Measurements from ENCODE around the gene CA6. TPM values are rescaled to one million over a fixed set of nuclear protein-coding genes. Genes with fewer than 3 reads are reported as not detected.

Gene CA6
- total RNA-seq, 3 donors from 2014 or later (not counting 1 experiment from before 2014, with no cell fraction given): not detected

DNA sequence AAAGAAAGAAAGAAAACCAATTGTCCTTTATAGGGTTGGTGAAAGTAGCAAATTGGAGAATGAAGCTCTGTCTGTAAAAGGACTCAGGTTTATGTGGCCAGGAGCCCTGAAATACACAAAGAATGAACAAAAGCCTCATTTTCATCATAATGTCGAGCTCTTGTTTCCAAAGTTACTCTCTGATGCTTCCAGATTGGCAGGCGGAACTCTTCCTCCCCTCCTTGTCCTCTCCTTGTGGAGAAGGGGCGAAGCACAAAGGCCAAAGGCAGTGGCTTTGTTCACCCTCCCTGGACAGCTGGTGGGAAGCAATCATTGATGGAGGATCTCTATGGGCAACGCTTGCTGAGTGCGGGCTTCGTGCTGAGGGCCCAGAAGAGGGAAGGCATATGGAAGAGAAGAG lies 5.6 kb downstream of the CA6 start:
- DNase-seq (no peak), ATAC-seq (no peak)
- Histone ChIP-seq H3K9me3 (ENCODE audit: control insufficient read depth, insufficient read depth, low read length) (no peaks in the 10 kb centered on the region), H3K36me3 (ENCODE audit: control insufficient read depth, insufficient read depth, low read length) (no peaks in the 10 kb centered on the region), H3K27me3 (ENCODE audit: control insufficient read depth, insufficient read depth, low read length) (no peaks in the 10 kb centered on the region), H3K4me3 (ENCODE audit: low read length) (no peak overlapping the region), H3K27ac (ENCODE audit: low read length) (no peak overlapping the region), H3K4me1 (ENCODE audit: control insufficient read depth, insufficient read depth, low read length) (peaks cover 31% of the 10 kb centered on the region)
- no peaks in the 10 kb centered on the region for H3K9me3 Mint-ChIP-seq
- H3K27me3 Mint-ChIP-seq (ENCODE audit: low read depth in 2 of 2): no peaks in the 10 kb centered on the region
- H3K4me1 Mint-ChIP-seq: peaks cover 0 to 18% of the 10 kb centered on the region in 2 donors
- TF ChIP-seq, protein P1, sequence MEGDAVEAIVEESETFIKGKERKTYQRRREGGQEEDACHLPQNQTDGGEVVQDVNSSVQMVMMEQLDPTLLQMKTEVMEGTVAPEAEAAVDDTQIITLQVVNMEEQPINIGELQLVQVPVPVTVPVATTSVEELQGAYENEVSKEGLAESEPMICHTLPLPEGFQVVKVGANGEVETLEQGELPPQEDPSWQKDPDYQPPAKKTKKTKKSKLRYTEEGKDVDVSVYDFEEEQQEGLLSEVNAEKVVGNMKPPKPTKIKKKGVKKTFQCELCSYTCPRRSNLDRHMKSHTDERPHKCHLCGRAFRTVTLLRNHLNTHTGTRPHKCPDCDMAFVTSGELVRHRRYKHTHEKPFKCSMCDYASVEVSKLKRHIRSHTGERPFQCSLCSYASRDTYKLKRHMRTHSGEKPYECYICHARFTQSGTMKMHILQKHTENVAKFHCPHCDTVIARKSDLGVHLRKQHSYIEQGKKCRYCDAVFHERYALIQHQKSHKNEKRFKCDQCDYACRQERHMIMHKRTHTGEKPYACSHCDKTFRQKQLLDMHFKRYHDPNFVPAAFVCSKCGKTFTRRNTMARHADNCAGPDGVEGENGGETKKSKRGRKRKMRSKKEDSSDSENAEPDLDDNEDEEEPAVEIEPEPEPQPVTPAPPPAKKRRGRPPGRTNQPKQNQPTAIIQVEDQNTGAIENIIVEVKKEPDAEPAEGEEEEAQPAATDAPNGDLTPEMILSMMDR (IDR thresholded peaks at IDR 0.05): no peak
- H3K27ac Mint-ChIP-seq: no peak overlapping the region
- intact Hi-C loops (cut with micrococcal nuclease): no loop called here
- no peaks in the 10 kb centered on the region for H3K36me3 Mint-ChIP-seq
- no peak overlapping the region for H3K4me3 Mint-ChIP-seq
- WGBS (ENCODE audit: insufficient coverage): 84% methylated on average over 6 of the region's 6 CpGs

DNA sequence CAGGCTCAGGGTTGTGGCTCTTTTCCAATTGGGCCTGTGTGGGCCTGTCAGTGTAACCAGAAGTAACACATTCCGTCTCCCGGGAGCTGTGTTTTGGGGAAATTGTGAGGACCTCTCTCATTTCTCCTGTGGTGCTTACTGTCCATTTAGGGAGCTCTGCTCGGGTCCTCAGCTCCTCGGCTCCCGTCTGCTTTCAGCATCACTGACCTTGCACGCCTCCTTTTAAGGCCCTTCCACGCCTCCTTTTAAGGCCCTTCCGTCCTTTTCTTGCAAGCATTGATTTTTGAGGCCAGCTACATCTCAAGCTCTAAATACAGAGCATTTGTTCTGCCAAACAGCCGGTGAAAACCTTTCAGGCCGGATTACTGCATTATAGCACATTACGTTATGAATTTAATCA lies 9.7 kb downstream of the CA6 start:
- no peak overlapping the region for H3K4me3 Mint-ChIP-seq
- peaks cover 0 to 4% of the 10 kb centered on the region in 2 donors for H3K27me3 Mint-ChIP-seq (ENCODE audit: low read depth in 2 of 2)
- peaks cover 0 to 6% of the 10 kb centered on the region in 2 donors for H3K4me1 Mint-ChIP-seq
- TF ChIP-seq, protein P1 (IDR thresholded peaks at IDR 0.05): no peak
- H3K36me3 ChIP-seq (ENCODE audit: control insufficient read depth, insufficient read depth, low read length): no peaks in the 10 kb centered on the region
- H3K4me1 ChIP-seq (ENCODE audit: control insufficient read depth, insufficient read depth, low read length): peaks cover 10% of the 10 kb centered on the region
- no peak overlapping the region for H3K4me3 ChIP-seq (ENCODE audit: low read length)
- 94% methylated on average over 11 of the region's 11 CpGs for WGBS (ENCODE audit: insufficient coverage)
- DNase-seq (no peak), ATAC-seq (no peak)
- H3K9me3 ChIP-seq (ENCODE audit: control insufficient read depth, insufficient read depth, low read length): no peaks in the 10 kb centered on the region
- H3K27ac ChIP-seq (ENCODE audit: low read length): no peak overlapping the region
- no peaks in the 10 kb centered on the region for H3K36me3 Mint-ChIP-seq
- no peaks in the 10 kb centered on the region for H3K9me3 Mint-ChIP-seq
- intact Hi-C loops (cut with micrococcal nuclease): no loop called here
- H3K27me3 ChIP-seq (ENCODE audit: control insufficient read depth, insufficient read depth, low read length): no peaks in the 10 kb centered on the region
- no peak overlapping the region for H3K27ac Mint-ChIP-seq

DNA sequence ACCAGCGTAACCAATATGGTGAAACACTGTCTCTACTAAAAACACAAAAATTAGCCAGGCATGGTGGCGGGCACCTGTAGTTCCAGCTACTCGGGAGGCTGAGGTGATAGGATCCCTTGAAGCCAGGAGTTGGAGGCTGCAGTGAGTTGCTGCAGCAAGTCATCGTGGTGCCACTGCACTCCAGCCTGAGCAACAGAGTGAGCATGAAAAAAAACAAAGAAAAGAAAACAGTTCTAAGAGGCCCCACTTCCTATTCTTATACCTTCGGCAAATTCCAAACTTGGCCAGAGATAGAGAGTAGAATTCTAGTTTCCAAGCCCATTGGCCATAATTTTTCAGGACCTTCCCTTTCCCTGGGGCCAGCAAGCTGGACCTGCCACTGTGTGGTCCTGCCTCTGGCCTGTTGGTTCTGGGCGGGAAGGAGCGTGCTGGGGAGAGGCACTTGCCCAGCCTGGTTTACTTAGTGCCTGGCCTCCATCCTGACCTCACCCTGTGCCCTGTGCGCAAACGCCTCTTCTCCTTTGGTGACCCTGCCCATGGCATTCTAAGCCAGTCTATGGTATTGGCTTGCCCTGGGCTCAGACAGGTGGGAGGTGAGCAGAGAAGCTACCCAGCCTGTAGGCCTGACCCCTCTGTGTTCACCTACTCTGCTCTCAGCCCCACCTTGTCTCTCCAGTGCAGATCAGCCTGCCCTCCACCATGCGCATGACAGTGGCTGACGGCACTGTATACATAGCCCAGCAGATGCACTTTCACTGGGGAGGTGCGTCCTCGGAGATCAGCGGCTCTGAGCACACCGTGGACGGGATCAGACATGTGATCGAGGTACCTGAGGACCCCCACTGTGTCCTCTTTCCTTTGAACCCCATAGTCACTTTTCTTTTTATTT lies 11.0 kb downstream of the CA6 start:
- no peak overlapping the region for H3K4me3 ChIP-seq (ENCODE audit: low read length)
- H3K36me3 Mint-ChIP-seq: no peaks in the 10 kb centered on the region
- ATAC-seq: no peak
- H3K4me3 Mint-ChIP-seq: no peak overlapping the region
- intact Hi-C loops (cut with micrococcal nuclease): no loop called here
- no peaks in the 10 kb centered on the region for H3K9me3 Mint-ChIP-seq
- DNase-seq: no peak
- no peak overlapping the region for H3K27ac Mint-ChIP-seq
- TF ChIP-seq, protein P1 (IDR thresholded peaks at IDR 0.05): no peak
- H3K27me3 Mint-ChIP-seq (ENCODE audit: low read depth in 2 of 2): peaks cover 0 to 6% of the 10 kb centered on the region in 2 donors
- H3K27me3 ChIP-seq (ENCODE audit: control insufficient read depth, insufficient read depth, low read length): no peaks in the 10 kb centered on the region
- no peaks in the 10 kb centered on the region for H3K36me3 ChIP-seq (ENCODE audit: control insufficient read depth, insufficient read depth, low read length)
- no peaks in the 10 kb centered on the region for H3K9me3 ChIP-seq (ENCODE audit: control insufficient read depth, insufficient read depth, low read length)
- no peaks in the 10 kb centered on the region for H3K4me1 ChIP-seq (ENCODE audit: control insufficient read depth, insufficient read depth, low read length)
- H3K27ac ChIP-seq (ENCODE audit: low read length): no peak overlapping the region
- no peaks in the 10 kb centered on the region for H3K4me1 Mint-ChIP-seq
- WGBS (ENCODE audit: insufficient coverage): 87% methylated on average over 17 of the region's 17 CpGs

All from natural killer cell (primary cell).